Natural killer cell (primary cell): ENCODE measurements around the gene AURKAIP1. TPM values are rescaled to one million over a fixed set of nuclear protein-coding genes. Genes with fewer than 3 reads are reported as not detected.

ENCODE experiments used
- ATAC-seq, 3 donors: fragments of 150-1000 bp in 2 of 3; fragments of 200-7000 bp in 1 of 3; cut with Tn5 transposase; 1 replicate in 1 of 3; 2 replicates in 2 of 3; pipeline ENCODE4 v1.10.0; 2021; ENCODE audit warnings: mild to moderate bottlenecking in 2 of 3, moderate library complexity in 2 of 3
- DNase-seq, 2 donors: peaks; one replicate each; pipeline versions ENCODE4 v3.0.0 to v3.0.0-alpha.2; 2013 to 2021; ENCODE audit warnings: mixed read lengths in 1 of 2
- H3K27ac ChIP-seq: one replicate; pipeline ENCODE4 v1.5.1; 2013; ENCODE audit warnings: mild to moderate bottlenecking, low read length
- H3K27me3 ChIP-seq: one replicate; pipeline ENCODE4 v1.6.1; 2013; ENCODE audit warnings: low read length; ENCODE audit not compliant: control insufficient read depth, insufficient read depth
- H3K36me3 ChIP-seq: one replicate; pipeline ENCODE4 v1.6.1; 2013; ENCODE audit warnings: low read length; ENCODE audit not compliant: control insufficient read depth, insufficient read depth
- H3K4me1 ChIP-seq: one replicate; pipeline ENCODE4 v1.6.1; 2013; ENCODE audit warnings: low read length; ENCODE audit not compliant: control insufficient read depth, insufficient read depth
- H3K4me3 ChIP-seq: one replicate; pipeline ENCODE4 v1.5.1; 2013; ENCODE audit warnings: low read length
- H3K9me3 ChIP-seq: one replicate; pipeline ENCODE4 v1.6.1; 2013; ENCODE audit warnings: low read length; ENCODE audit not compliant: control insufficient read depth, insufficient read depth
- H3K27ac Mint-ChIP-seq, 2 donors: one replicate each; pipeline ENCODE4 v1.8.0; 2022; ENCODE audit warnings: mild to moderate bottlenecking in 2 of 2, mixed read lengths in 2 of 2, moderate library complexity in 1 of 2
- H3K27me3 Mint-ChIP-seq, 2 donors: one replicate each; pipeline ENCODE4 v1.8.0; 2022; ENCODE audit warnings: low read depth in 2 of 2, mixed read lengths in 2 of 2
- H3K36me3 Mint-ChIP-seq: one replicate; pipeline ENCODE4 v1.8.0; 2022; ENCODE audit warnings: mixed read lengths
- H3K4me1 Mint-ChIP-seq, 2 donors: one replicate each; pipeline ENCODE4 v1.8.0; 2022; ENCODE audit warnings: mixed read lengths in 2 of 2
- H3K4me3 Mint-ChIP-seq: one replicate; pipeline ENCODE4 v1.8.0; 2022; ENCODE audit warnings: mild to moderate bottlenecking, moderate library complexity, mixed read lengths
- H3K9me3 Mint-ChIP-seq, 2 donors: one replicate each; pipeline ENCODE4 v1.8.0; 2022; ENCODE audit warnings: mixed read lengths in 2 of 2
- WGBS: methylation state at CpG from one replicate; pipeline ENCODE4 v1.1.7; 2013; ENCODE audit warnings: missing lambda C conversion rate; ENCODE audit not compliant: insufficient coverage; 5-methylcytosine and 5-hydroxymethylcytosine counted together
- intact Hi-C: fragments of 100-400 bp; cut with micrococcal nuclease; formaldehyde crosslinking; loops from one replicate; pipeline ENCODE4 v1.14.2; 2022
- total RNA-seq, 4 donors: library from RNA; stranded (reverse); fragments of 120-200 nt in 1 of 4; gene quantifications; one replicate each; pipeline versions ENCODE4 v1.2.3 to v1.2.4, GENCODE V29; 2013 to 2022
- TF ChIP-seq, protein P1 (sequence below): fragments of 200-600 bp; IDR thresholded peaks from one replicate; pipeline ENCODE4 v1.8.0; 2022; ENCODE audit warnings: antibody characterized with exemption

The AURKAIP1 gene
- total RNA-seq, 3 donors from 2014 or later (not counting 1 experiment from before 2014, with no cell fraction given), result 60.0 to 76.3 (median 64.6) TPM

DNA sequence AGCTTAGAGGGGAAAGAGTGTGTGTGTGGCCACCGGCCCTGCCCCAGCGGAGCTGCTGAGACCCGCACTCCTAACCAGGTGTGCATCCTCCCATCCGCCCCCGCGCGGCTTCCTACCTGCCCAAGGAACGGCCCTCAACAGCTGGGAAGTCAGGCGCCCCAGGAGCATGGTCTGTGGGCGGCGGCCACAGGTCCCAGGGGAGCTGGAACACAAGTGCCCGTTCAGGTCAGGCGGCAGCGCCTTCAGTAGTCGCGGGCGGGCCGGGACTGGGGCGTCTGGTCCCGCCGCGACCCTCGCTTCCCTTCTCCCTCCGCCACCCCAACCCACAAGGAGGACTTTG lies 448 bp downstream of the AURKAIP1 start:
- TF ChIP-seq, protein P1, sequence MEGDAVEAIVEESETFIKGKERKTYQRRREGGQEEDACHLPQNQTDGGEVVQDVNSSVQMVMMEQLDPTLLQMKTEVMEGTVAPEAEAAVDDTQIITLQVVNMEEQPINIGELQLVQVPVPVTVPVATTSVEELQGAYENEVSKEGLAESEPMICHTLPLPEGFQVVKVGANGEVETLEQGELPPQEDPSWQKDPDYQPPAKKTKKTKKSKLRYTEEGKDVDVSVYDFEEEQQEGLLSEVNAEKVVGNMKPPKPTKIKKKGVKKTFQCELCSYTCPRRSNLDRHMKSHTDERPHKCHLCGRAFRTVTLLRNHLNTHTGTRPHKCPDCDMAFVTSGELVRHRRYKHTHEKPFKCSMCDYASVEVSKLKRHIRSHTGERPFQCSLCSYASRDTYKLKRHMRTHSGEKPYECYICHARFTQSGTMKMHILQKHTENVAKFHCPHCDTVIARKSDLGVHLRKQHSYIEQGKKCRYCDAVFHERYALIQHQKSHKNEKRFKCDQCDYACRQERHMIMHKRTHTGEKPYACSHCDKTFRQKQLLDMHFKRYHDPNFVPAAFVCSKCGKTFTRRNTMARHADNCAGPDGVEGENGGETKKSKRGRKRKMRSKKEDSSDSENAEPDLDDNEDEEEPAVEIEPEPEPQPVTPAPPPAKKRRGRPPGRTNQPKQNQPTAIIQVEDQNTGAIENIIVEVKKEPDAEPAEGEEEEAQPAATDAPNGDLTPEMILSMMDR, result no peak
- Mint-ChIP-seq H3K4me1 (peaks cover 10 to 27% of the 10 kb centered on the region in 2 donors), H3K27ac (peak overlapping the region; percentile 97 to 98), H3K4me3 (peak overlapping the region; percentile 83), H3K36me3 (no peaks in the 10 kb centered on the region), H3K9me3 (no peaks in the 10 kb centered on the region), H3K27me3 (no peaks in the 10 kb centered on the region)
- Histone ChIP-seq H3K4me1 (peaks cover 49% of the 10 kb centered on the region), H3K27me3 (no peaks in the 10 kb centered on the region), H3K4me3 (peak overlapping the region; percentile 80), H3K9me3 (no peaks in the 10 kb centered on the region), H3K27ac (peak overlapping the region; percentile 96), H3K36me3 (peaks cover 9% of the 10 kb centered on the region)
- under 1% methylated on average over 24 of the region's 24 CpGs for WGBS
- ATAC-seq (no peak), DNase-seq (no peak)
- intact Hi-C loops, result loop anchor here (2.0 kb wide), 2 partner anchors 20 to 32 kb away; partner anchors contain the start of gene MRPL20

GRCh38 chr1:1373815-1374588 lies 1.0 kb downstream of the AURKAIP1 start:
- Mint-ChIP-seq H3K36me3 (no peaks in the 10 kb centered on the region), H3K27ac (peak overlapping the region; percentile 97 to 98), H3K9me3 (no peaks in the 10 kb centered on the region), H3K4me3 (peak overlapping the region; percentile 83), H3K27me3 (no peaks in the 10 kb centered on the region), H3K4me1 (peaks cover 10 to 27% of the 10 kb centered on the region in 2 donors)
- TF ChIP-seq, protein P1, result no peak
- 60% methylated on average over 52 of the region's 52 CpGs for WGBS
- no peak for ATAC-seq
- peak in 1 of 2 donors; percentile 29 for DNase-seq
- H3K36me3 ChIP-seq, result peaks cover 9% of the 10 kb centered on the region
- peak overlapping the region; percentile 96 for H3K27ac ChIP-seq
- no peaks in the 10 kb centered on the region for H3K9me3 ChIP-seq
- intact Hi-C loops, result loop anchor here (2.0 kb wide), 2 partner anchors 19 to 33 kb away; partner anchors contain the start of gene MRPL20
- H3K4me1 ChIP-seq, result peaks cover 49% of the 10 kb centered on the region
- H3K4me3 ChIP-seq, result peak overlapping the region; percentile 80
- H3K27me3 ChIP-seq, result no peaks in the 10 kb centered on the region

DNA sequence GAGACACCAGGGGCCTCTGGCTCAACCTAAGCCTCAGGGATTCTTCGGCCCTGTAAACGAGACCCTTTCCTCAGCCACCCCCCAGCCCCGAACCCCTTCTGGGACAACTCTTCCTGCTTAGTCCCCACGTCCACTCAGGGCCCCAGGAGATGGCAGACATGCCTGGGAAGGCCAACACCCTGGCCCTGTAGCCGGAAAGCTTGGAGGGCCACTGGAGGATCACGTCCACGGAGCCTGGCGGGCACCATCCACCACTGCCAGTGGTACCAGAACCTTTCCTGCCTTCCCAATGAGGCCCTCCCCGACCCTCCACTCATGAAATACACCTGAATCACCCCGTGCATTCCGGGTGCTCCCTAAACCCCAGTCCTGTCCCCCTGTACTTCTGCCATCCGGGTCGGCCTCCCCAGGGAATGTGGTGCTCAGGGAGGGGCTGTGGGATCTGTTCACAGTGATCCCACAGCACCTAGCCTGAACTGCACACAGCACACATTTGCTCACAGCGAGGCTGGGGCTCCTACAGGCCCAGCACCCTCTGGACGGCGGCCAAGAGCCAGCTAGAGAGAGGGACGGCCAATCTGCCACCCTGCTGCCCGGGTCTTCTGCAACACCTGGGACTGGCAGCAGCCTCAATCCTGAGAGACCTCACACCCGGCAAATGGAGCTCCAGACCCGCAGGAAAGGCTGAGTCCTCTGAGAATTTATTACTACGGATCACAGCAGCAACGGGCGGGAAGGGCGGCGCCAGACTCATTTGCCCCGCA lies 1.8 kb downstream of the AURKAIP1 start:
- Histone ChIP-seq H3K4me1 (peaks cover 49% of the 10 kb centered on the region), H3K4me3 (no peak overlapping the region), H3K36me3 (peaks cover 9% of the 10 kb centered on the region), H3K27ac (no peak overlapping the region), H3K27me3 (no peaks in the 10 kb centered on the region), H3K9me3 (no peaks in the 10 kb centered on the region)
- ATAC-seq, result no peak
- intact Hi-C loops, result no loop called here
- Mint-ChIP-seq H3K27ac (peak overlapping the region; percentile 38 to 60), H3K27me3 (no peaks in the 10 kb centered on the region), H3K9me3 (no peaks in the 10 kb centered on the region), H3K4me3 (peak overlapping the region; percentile 57), H3K36me3 (no peaks in the 10 kb centered on the region), H3K4me1 (peaks cover 10 to 27% of the 10 kb centered on the region in 2 donors)
- TF ChIP-seq, protein P1, result no peak
- no peak for DNase-seq
- WGBS, result 92% methylated on average over 26 of the region's 26 CpGs
